ENCODE results near the gene TNFRSF8.

- no peak for TF ChIP-seq POLR2A (IDR thresholded peaks at IDR 0.05)
- TF ChIP-seq CTCF (IDR thresholded peaks at IDR 0.05): no peak
- no peak for TF ChIP-seq POLR2AphosphoS5 (IDR thresholded peaks at IDR 0.05)
Measured at GRCh38 chr1:12171206-12172041, 108.3 kb downstream of the TNFRSF8 start.
